UCSD-AML1 (cell line): Measurements from ENCODE around the gene CLCN2.

ENCODE experiments used
- DNase-seq: peaks from one replicate; lab custom pipeline; 2025; ENCODE audit not compliant: unreplicated experiment; lab: John Stamatoyannopoulos, UW

CLCN2 gene

DNA sequence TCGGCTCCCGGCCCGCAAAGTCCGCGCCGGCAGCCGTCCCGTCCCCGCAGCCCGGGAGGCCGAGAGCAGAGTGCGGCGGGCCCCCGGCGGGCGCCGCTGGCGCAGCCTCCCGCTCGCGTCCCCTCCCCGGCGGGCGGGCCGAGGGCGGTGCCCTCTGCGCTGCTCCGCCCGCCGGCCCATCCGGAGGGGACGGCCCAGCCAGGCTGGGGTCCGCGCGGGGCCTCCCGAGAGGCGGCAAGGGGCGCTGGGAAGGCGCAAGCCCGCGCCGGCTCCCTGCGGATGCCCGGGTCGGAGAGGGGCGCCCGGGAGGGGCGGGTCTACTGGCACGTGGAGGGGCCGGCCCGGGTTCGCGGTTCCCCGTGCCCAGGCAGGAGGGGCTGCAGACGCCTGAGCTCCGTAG, at the start of gene CLCN2, which contains the start of gene POLR2H:
TSS of gene CLCN2 (minus strand) at position 74 of the 400 bp plus-strand sequence. CDS start 126 bp downstream, outside the sequence.
TSS of gene POLR2H (plus strand) at position 179 of the 400 bp plus-strand sequence. CDS start 1,783 bp downstream, outside the sequence.
- peak; percentile 75 for DNase-seq

DNA sequence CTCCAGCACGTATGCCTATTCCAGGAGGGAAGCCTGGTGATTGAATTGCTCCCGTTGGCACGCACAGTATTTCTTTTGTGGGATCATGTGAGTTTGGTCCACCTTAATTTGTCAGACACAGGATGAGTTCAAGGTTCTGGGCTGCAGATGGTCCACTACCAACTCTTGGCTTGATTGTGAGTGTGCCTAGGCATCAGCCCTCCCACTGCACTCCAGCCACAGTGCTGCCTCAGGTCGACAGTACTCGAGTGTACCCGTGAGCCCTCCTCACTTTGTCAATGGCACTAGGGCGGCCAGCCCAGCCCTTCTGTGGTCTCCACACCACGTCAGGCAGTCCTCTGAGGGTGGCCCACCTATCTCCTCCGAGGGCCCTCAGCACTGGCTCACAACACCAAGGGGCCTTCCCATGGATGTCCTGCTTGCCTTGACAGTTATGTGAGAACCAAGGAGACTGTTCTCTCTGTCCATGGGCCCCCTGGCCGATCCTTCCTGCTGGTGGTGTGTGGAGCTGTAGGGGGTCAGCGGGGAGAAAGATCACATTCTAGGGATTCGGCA, 48.6 kb upstream of the CLCN2 start:
- DNase-seq: no peak

DNA sequence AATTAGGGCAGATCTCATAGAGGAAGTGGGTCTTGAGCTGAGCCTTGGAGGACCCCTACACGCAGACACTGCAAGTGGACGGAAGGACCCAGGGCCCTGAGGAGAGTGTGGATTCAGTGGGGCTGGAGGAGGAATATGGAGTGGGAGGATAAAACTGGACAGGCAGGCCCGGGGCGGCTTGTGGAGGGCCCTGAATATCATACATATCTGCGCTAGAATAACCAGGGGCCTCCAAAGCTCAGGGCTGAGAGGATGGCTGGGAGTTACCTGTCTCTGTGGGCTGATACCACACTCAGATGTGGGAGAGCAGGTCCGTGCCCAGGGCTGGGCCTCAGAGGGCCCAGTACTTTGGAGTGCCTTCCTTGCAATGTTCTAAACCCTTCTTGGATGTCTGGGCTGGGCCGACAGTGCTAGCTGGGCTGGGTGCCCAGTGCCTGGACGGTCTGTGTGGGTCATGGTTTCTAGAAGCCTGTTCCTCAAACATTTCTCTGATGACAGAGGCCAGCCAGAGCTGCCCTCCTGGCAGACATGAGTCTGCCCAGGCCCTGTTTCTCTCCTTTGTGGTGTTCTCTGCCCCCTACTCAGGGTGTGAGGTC, 48.0 kb upstream of the CLCN2 start:
- DNase-seq: no peak

DNA sequence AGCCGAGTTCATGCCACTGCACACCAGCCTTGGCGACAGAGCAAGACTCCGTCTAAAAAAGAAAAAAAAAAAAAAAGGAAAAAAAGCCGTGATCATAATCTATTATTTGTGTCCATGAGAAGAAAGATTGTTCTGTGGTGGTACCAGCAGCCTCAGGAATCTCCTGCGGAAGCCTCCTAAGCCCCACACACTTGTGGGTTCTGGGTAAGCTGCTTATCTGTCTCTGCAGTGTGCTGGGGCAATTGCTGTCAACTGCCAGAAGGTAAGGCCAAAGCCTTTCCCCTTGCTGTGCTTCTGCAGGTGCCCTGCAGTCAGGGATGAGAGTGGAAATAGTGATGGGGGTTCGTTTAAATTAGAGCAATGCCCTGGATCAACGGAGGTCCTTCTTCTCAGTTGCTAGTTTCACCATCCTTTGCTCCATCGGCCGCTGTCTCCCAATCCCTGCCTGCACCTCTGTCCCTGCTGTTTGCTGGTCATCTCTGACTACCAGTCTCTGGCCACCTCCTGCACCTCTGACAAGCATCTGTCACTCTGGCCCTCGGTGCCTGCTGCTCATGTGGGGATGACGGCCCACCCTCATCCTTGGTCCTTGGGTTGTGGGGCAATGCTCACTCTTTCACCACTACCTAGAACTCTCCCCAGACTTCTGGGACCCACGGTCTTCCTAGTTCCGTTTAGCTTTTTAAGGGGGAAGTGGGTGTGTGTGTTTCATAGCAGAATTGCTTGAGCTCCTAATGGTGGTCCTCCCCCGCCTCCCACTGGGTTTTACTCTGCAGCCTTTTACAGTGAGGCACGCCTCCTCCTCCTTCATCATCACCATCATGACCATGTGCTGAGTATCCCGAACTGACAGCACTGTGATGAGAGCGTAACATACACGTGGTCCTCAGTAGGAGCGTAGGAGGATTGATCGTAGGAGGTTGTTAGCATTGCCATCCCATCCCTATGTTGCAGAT, 43.9 kb upstream of the CLCN2 start:
- DNase-seq: no peak

DNA sequence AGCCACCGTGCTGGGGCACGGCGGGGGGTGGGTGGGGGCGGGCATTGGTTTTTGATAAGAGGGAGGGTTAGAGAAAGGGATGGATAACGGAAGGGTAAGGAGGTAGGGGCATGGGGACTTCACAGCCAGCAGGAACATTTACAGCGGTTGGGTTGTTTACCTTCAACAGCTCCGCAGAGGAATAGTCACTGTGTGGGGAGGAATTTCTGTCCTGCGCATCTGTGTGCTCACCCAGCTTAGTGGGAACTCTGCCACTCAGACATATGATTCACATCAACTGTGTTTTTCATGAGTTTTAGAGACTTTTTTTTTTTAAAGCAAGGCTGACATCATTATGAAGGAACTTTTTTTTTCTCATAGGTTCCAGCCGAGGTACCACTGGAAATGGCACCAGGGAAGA, 38.0 kb upstream of the CLCN2 start:
- DNase-seq: no peak

DNA sequence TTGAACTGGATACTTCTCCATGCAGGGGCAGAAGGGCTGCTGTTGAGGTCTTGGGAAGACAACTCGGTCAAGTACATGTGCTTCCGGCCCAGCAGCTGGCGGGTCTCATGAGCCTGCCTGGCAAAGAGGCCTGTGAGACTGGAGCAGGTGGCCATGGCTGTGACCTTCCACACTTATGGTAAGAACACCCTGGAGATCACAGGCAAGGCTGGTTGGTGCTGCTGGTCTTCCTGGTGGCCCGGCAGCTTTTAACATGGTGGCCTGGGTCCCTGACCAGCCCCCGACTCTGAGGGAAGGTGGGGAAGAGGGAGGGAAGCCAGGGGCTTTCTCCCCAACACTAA, 33.9 kb upstream of the CLCN2 start:
- no peak for DNase-seq

DNA sequence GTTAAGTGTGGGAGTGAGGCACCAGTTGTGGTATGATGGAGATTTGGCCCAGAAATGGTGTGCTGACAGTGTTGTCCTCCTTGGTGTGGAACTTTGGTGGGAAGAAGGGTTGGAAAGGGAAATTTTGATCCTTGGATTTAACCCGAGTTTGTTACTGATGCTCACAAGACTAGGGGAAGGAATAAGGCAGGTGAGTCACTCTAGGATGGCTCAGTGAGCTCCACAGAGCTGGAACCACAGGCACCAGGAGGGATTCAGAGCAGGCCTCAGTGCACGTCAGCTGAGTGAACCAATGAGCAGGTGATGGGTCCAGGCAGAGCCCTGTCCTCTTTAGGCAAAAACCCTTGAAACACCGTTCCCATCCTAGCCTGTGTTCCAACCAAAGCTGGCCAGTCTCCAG, 29.9 kb upstream of the CLCN2 start:
- no peak for DNase-seq

DNA sequence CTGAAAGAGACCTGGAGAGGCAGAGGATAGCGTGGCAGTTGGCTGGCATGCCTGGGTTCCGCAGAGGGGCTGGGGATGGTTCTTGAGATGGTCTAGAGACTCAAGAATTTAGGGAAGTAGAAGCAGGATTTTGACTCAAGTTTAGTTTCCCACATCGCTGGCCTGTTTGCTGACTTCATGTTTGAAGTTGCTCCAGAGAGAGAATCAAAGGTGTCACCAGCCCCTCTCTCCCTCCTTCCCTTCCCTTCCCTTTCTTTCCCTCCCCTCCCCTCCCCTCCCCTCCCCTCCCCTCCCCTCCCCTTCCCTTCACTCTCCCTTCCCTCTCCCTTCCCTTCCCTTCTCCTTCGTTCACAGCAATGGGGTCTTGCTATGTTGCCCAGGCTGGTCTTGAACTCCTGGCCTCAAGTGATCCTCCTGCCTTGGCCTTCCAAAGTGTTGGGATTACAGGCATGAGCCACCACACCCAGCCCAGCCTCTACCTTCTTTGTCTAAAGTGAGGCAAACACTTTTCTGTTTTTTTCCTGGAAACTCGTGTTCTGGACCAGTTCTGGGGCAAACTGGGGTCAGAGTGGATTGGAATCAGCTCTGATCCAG, 28.6 kb upstream of the CLCN2 start:
- DNase-seq: no peak

DNA sequence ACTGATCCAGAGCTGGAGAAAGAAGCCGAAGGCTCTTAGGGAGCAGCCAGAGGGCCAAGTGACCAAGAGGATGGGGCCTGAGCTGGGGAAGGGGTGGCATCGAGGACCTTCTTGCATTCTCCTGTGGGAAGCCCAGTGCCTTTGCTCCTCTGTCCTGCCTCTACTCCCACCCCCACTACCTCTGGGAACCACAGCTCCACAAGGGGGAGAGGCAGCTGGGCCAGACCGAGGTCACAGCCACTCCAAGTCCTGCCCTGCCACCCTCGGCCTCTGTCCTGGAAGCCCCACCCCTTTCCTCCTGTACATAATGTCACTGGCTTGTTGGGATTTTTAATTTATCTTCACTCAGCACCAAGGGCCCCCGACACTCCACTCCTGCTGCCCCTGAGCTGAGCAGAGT, 28.0 kb upstream of the CLCN2 start:
- DNase-seq: no peak

DNA sequence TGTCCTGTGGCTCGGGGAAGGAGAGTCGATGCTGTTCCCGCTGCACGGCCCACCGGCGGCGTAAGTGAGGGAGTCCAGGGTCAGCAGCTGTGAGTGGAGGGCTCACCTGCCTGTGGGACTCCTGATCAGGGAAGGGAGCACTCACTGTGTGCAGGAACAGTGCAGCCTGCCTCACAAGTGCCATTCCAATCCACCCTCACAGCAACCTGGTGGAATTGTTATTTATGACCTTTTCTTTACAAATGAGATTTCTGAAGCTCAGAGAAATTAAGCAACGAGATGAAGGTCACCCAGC, 27.5 kb upstream of the CLCN2 start:
- DNase-seq: no peak

DNA sequence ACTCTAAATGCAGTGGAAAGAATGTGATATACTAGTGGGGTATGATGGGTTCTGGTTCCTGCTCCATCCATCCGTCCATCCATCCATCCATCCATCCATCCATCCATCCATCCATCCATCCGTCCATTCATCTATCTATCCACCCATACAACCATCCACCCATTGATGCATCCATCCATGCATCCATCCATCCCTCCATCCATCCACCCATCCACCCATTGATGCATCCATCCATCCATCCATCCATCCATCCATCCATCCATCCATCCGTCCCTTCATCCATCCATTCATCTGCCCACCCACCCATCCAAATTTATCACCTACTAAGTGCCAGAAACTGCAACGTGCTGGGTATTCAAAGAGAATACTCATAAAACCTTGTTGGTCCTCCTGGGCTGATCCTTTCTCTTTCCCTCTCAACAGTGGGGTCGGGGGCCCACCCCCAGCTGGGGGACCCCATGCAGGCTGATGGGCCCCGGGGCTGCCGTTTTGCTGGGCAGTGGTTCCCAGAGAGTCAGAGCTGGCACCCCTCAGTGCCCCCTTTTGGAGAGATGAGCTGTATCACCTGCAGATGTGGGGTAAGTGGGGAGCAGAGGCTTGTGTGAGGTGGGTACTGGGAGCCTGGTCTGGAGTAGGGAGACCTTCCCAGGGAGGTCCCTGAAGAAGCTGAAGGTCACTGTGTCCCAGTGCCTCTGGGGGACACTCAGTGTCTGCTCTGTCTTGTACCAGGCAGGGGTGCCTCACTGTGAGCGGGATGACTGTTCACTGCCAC, 26.9 kb upstream of the CLCN2 start:
- no peak for DNase-seq

DNA sequence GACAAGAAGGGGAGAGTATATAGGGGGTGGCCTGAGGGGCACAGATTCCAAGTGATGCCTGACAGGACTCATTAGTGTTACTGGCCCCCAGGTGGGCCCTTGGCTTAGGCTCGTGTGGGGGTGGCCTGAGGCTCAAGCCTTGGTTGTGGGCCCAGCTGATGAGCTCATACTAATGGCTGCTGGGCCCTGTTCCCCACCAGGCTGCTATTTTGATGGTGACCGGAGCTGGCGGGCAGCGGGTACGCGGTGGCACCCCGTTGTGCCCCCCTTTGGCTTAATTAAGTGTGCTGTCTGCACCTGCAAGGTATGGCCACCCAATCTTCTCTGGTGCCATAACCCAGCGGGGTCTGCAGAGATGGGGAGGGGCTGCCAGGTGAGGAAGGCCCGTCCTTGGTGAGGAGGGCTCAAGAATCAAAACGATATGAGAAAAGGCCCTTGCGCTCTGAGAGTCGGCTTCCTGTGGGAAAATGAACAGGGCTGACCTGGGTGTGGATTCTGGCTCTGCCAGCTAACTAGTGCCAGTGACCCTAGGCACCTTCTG, 25.8 kb upstream of the CLCN2 start:
- DNase-seq: no peak

DNA sequence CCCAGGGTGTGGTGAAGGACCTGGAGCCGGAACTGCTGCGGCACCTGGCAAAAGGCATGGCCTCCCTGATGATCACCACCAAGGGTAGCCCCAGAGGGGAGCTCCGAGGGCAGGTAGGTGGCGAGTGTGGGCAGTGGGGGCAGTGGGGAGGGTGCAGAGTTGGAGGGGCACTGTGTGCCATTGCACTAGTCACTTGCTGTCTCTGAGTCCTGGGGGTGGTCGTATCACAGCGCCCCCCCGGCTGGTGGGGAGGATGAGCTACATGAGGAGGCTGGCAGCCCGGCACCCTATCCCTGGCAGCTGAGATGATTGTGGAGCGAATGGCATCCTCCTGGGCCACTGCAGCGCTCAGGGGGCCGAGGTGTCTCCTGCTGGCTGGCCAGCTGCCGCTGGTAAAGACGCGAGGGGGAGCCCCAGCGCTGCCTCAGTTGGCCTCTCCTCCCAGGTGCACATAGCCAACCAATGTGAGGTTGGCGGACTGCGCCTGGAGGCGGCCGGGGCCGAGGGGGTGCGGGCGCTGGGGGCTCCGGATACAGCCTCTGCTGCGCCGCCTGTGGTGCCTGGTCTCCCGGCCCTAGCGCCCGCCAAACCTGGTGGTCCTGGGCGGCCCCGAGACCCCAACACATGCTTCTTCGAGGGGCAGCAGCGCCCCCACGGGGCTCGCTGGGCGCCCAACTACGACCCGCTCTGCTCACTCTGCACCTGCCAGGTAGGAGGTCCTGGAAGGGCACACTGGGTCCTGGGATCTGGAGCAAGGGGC, 24.8 kb upstream of the CLCN2 start:
- no peak for DNase-seq

DNA sequence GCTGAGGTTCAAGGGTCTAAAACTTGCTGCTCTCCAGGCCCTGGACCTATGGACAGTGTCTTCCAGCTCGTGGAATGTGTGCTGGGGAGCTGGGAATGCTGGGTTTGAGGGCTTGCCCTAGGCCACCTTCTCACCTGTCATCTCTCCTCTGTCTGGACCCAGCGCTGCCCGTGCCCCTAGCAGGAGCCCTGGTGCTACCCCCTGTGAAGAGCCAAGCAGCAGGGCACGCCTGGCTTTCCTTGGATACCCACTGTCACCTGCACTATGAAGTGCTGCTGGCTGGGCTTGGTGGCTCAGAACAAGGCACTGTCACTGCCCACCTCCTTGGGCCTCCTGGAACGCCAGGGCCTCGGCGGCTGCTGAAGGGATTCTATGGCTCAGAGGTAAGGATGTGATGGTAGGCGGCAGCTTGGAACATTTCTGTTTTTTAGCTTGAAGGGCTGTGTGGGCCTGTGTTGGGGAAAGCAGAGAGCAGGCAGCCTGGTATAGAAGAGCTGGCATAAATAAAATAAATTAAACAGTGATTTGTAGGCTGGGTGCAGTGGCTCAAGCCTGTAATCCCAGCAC, 23.5 kb upstream of the CLCN2 start:
- no peak for DNase-seq

DNA sequence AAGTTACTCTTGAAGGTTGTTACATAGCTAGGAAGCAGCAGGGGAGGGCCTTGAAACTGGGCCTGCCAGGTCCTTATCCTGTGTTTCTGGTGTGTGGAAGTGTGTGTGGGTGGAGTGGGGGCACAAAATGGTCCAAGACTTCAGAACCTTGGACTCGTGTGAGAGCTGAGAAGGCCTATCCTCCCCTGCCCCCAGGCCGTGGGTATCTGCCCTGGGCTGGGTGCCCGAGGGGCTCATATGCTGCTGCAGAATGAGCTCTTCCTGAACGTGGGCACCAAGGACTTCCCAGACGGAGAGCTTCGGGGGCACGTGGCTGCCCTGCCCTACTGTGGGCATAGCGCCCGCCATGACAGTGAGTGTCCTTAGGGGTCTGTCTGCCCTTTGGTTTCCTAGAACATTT, 22.9 kb upstream of the CLCN2 start:
- DNase-seq: no peak

DNA sequence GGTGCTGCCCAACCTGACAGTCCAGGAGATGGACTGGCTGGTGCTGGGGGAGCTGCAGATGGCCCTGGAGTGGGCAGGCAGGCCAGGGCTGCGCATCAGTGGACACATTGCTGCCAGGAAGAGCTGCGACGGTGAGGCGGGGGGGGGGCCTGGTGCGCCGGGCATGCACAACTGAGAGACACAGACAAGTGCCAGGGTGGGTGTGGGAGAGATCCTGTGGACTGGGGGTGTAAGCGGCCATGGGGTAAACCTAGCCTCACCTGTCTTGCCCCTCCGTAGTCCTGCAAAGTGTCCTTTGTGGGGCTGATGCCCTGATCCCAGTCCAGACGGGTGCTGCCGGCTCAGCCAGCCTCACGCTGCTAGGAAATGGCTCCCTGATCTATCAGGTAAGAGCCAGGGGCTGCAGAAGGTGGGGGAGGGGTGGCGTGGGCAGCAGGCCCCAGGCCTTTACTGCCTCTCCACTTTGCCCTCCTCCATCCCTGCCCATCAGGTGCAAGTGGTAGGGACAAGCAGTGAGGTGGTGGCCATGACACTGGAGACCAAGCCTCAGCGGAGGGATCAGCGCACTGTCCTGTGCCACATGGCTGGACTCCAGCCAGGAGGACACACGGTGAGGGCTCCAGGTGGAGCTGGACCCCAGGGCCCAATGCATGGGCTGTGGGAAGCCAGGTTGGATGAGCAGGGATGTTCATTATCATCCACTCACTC, 21.8 kb upstream of the CLCN2 start:
- DNase-seq: no peak

DNA sequence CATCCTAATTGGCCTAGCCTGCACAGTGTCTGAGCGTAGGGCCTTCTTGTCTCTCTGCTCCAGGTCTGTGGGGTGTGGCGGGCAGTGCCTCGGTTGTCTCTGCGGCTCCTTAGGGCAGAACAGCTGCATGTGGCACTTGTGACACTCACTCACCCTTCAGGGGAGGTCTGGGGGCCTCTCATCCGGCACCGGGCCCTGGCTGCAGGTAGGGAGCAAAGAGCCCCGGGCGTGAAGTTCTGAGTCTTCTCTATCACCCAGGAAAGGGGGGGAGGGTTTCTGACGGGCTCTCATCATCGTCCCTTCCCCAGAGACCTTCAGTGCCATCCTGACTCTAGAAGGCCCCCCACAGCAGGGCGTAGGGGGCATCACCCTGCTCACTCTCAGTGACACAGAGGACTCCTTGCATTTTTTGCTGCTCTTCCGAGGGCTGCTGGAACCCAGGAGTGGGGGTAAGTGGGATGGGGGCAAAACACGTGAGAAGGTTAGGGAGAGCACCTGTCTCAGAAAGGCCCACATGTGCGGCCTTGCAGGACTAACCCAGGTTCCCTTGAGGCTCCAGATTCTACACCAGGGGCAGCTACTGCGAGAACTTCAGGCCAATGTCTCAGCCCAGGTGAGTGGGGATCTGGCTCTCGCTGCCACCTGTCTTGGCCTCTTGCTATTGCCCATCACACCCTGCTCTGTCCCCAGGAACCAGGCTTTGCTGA, 21.1 kb upstream of the CLCN2 start:
- no peak for DNase-seq
